MCF 10A (cell line): Measurements from ENCODE around the gene ORAI3. TPM values are rescaled to one million over a fixed set of nuclear protein-coding genes. Genes with fewer than 3 reads are reported as not detected.
A peak's percentile ranks its signal among the peaks of the same experiment; 100 is the strongest.
"Not testable (repeated sequence)": the region's sequence is repeated elsewhere in the genome, so short reads cannot be mapped to it uniquely, and the experiment has no call there.

Source experiments
- BruUV-seq: library from RNA; stranded (reverse); fragments of 400-500 nt; replicated peaks from 2 replicates; lab custom pipeline; 2021; lab: Mats Ljungman, UMichigan
- CTCF ChIA-PET: fragments of 300-600 bp; sonication (Branson Sonifier 250); formaldehyde crosslinking; extraction: SDS; loops from one replicate; lab custom pipeline; 2021; ENCODE audit warnings: antibody characterized with exemption, inconsistent platforms; lab: Yijun Ruan, JAX
- POLR2A ChIA-PET: fragments of 300-600, 350-650 bp; sonication (Branson Sonifier 250); formaldehyde crosslinking; extraction: SDS; loops from one replicate; lab custom pipeline; 2020; ENCODE audit warnings: antibody characterized with exemption, inconsistent platforms; lab: Yijun Ruan, JAX
- DNase-seq: peaks from one replicate; pipeline ENCODE4 v3.0.0-alpha.2; 2018; ENCODE audit not compliant: unreplicated experiment
- H3K27ac Mint-ChIP-seq: one replicate; pipeline ENCODE4 v1.8.0; 2022; ENCODE audit warnings: mild to moderate bottlenecking, low read depth, mixed read lengths; ENCODE audit not compliant: unreplicated experiment
- H3K27me3 Mint-ChIP-seq: one replicate; pipeline ENCODE4 v1.8.0; 2022; ENCODE audit warnings: mixed read lengths; ENCODE audit not compliant: insufficient read depth, unreplicated experiment
- H3K36me3 Mint-ChIP-seq: one replicate; pipeline ENCODE4 v1.8.0; 2022; ENCODE audit warnings: mild to moderate bottlenecking, moderate library complexity, mixed read lengths; ENCODE audit not compliant: insufficient read depth, unreplicated experiment
- H3K4me1 Mint-ChIP-seq: one replicate; pipeline ENCODE4 v1.8.0; 2022; ENCODE audit warnings: mixed read lengths; ENCODE audit not compliant: insufficient read depth, unreplicated experiment
- H3K4me3 Mint-ChIP-seq: one replicate; pipeline ENCODE4 v1.8.0; 2022; ENCODE audit warnings: mild to moderate bottlenecking, moderate library complexity, mixed read lengths; ENCODE audit not compliant: unreplicated experiment
- H3K9me3 Mint-ChIP-seq: one replicate; pipeline ENCODE4 v1.8.0; 2022; ENCODE audit warnings: mixed read lengths; ENCODE audit not compliant: unreplicated experiment
- intact Hi-C: fragments of 100-400 bp; cut with micrococcal nuclease; formaldehyde crosslinking; loops from 2 replicates; pipeline ENCODE4 v1.14.1; 2022
- total RNA-seq: library from RNA; stranded (reverse); gene quantifications from 2 replicates; pipeline ENCODE4 v1.2.3, GENCODE V29; 2022
- TF ChIP-seq, protein P1 (sequence below): fragments of 200-600 bp; IDR thresholded peaks from one replicate; pipeline ENCODE4 v1.8.0; 2022; ENCODE audit warnings: antibody characterized with exemption, mild to moderate bottlenecking; ENCODE audit not compliant: unreplicated experiment

The ORAI3 gene
- total RNA-seq, 1 experiment from 2014 or later: 16.2 TPM

DNA sequence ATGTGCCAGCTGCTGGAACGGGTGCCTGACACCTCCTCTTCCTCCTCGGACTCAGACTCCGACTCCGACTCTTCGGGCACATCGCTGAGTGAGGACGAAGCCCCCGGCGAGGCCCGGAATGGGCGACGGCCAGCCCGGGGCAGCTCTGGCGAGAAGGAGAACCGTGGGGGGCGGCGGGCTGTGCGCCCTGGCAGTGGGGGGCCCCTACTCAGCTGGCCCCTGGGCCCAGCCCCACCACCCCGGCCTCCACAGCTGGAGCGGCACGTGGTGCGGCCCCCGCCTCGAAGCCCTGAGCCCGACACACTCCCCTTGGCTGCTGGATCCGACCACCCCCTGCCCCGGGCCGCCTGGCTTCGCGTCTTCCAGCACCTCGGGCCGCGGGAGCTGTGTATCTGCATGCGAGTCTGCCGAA, 18.7 kb upstream of the ORAI3 start:
- CTCF ChIA-PET: no interaction called here
- Mint-ChIP-seq H3K27ac (no peak overlapping the region), H3K27me3 (no peaks in the 10 kb centered on the region), H3K4me3 (no peak overlapping the region), H3K36me3 (peaks cover 44% of the 10 kb centered on the region), H3K9me3 (no peaks in the 10 kb centered on the region), H3K4me1 (peaks cover 6% of the 10 kb centered on the region)
- POLR2A ChIA-PET: no interaction called here
- no peak for DNase-seq
- intact Hi-C loops: no loop called here
- BruUV-seq: no TSS peak
- TF ChIP-seq, protein P1, sequence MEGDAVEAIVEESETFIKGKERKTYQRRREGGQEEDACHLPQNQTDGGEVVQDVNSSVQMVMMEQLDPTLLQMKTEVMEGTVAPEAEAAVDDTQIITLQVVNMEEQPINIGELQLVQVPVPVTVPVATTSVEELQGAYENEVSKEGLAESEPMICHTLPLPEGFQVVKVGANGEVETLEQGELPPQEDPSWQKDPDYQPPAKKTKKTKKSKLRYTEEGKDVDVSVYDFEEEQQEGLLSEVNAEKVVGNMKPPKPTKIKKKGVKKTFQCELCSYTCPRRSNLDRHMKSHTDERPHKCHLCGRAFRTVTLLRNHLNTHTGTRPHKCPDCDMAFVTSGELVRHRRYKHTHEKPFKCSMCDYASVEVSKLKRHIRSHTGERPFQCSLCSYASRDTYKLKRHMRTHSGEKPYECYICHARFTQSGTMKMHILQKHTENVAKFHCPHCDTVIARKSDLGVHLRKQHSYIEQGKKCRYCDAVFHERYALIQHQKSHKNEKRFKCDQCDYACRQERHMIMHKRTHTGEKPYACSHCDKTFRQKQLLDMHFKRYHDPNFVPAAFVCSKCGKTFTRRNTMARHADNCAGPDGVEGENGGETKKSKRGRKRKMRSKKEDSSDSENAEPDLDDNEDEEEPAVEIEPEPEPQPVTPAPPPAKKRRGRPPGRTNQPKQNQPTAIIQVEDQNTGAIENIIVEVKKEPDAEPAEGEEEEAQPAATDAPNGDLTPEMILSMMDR: no peak

DNA sequence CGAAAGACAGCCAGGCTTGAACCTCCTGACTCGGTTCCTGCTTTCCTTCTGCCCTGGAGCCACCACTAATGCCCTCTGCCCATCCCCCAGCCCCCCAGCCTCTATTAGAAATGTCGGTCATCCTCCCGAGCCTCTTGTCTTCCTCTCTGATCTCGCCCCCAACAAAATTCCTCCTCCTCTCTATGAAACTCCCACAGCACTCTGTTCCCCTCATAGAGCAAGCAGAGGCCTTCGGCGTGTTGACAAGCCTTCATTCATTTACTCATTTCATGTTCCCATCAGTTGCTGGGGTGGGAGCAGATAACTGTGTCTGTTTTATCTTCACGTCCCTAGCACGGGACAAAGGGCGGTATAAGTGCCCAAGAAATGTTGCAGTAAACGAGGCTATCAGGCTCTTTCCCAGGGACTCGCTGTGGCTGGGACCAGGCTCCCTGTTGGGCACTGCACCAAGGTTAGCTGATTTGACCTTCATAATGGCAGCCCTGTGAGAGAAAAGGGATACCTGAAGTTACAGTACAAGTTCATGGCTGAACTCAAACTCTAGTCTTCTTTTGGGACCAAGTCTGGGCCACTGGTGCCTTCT, 17.7 kb upstream of the ORAI3 start:
- H3K36me3 Mint-ChIP-seq: peaks cover 45% of the 10 kb centered on the region
- no TSS peak for BruUV-seq
- ChIA-PET POLR2A (interaction anchor here (1.1 kb wide), 1 partner anchor 9 kb away, joined by 3 read pairs; no protein-coding TSS in a partner anchor), CTCF (interaction anchor here (0.6 to 2.9 kb wide), 2 partner anchors 11 to 80 kb away, joined by 3 to 16 read pairs; no protein-coding TSS in a partner anchor)
- intact Hi-C loops: no loop called here
- TF ChIP-seq, protein P1: no peak
- H3K4me1 Mint-ChIP-seq: peaks cover 1% of the 10 kb centered on the region
- no peaks in the 10 kb centered on the region for H3K9me3 Mint-ChIP-seq
- H3K4me3 Mint-ChIP-seq: no peak overlapping the region
- no peak overlapping the region for H3K27ac Mint-ChIP-seq
- DNase-seq: no peak
- no peaks in the 10 kb centered on the region for H3K27me3 Mint-ChIP-seq

DNA sequence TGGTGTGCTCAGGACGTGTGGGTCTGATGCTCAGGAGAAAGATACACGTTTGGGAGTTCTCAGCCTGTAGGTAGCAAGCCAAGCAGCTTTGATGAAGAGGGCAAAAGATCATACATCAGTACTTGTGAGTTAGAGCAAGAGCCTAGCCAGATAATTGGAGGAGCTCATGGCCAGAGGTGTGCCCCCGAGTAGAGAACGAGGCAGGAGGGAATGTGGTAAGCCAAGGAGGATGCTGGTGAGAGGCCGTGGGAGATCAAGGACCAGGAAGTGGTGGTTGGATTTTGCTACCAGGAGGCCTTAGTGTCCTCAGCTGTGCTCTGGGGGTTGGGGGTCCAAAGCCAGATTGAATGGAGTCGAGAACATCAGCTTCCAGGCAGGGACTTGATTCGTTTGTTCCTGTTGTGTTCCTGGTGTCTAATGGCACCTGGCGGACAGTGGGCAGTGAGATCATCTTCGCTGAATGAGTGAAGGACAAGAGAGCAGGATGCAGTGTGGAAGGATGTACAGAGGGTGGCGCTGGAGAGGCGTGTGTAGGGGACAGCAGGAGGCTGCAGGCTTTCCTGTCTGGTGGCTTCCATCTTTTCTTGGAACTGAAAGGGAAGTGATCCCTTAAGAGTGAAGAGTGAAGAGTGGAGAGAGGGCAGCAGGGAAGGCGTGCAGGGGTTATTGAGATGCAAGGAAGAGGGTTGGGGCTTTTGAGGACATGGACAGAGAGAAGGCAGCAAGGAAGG, 13.9 kb upstream of the ORAI3 start:
- Mint-ChIP-seq H3K27me3 (no peaks in the 10 kb centered on the region), H3K4me3 (no peak overlapping the region), H3K27ac (no peak overlapping the region), H3K4me1 (peaks cover 7% of the 10 kb centered on the region), H3K9me3 (no peaks in the 10 kb centered on the region), H3K36me3 (peaks cover 59% of the 10 kb centered on the region)
- intact Hi-C loops: no loop called here
- TF ChIP-seq, protein P1: peak; percentile 48
- peak; percentile 45 for DNase-seq
- CTCF ChIA-PET: interaction anchor here (0.6 to 1.3 kb wide), 9 partner anchors 9 to 240 kb away, joined by 3 to 7 read pairs (median 4); no protein-coding TSS in a partner anchor
- POLR2A ChIA-PET: interaction anchor here (0.9 to 1.2 kb wide), 2 partner anchors 10 to 14 kb away, joined by 3 to 5 read pairs; partner anchors contain the start of gene ORAI3
- no TSS peak for BruUV-seq

DNA sequence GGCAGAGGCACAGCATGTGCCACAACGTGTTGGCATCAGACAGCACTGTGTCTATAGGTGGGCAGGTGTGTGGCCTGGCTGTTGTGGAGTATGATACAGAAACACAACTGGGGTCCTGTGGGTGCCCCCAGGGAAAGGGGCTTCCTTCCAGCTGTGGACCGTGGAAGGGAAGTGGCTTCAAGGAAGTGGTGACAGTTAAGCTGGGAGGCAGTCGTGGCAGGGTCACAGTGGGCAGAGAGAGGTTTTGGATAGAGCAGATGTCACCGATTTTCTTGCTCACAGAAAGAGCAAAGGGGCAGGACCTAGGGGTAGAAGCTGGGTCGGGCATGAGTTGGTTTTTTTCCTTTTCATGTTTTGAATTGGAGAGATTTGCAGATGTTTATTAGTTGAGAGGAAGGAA, 11.2 kb upstream of the ORAI3 start:
- no peak overlapping the region for H3K4me3 Mint-ChIP-seq
- ChIA-PET CTCF (interaction anchor here (0.6 to 5.8 kb wide), 5 partner anchors 36 to 507 kb away, joined by 3 to 39 read pairs (median 3); no protein-coding TSS in a partner anchor), POLR2A (interaction anchor here (0.6 to 0.7 kb wide), 2 partner anchors 190 to 226 kb away, joined by 3 to 4 read pairs; partner anchors contain the start of gene PHKG2)
- no TSS peak for BruUV-seq
- no peaks in the 10 kb centered on the region for H3K9me3 Mint-ChIP-seq
- no peaks in the 10 kb centered on the region for H3K27me3 Mint-ChIP-seq
- peaks cover 65% of the 10 kb centered on the region for H3K36me3 Mint-ChIP-seq
- intact Hi-C loops: no loop called here
- peaks cover 22% of the 10 kb centered on the region for H3K4me1 Mint-ChIP-seq
- no peak for DNase-seq
- no peak overlapping the region for H3K27ac Mint-ChIP-seq
- TF ChIP-seq, protein P1: no peak

DNA sequence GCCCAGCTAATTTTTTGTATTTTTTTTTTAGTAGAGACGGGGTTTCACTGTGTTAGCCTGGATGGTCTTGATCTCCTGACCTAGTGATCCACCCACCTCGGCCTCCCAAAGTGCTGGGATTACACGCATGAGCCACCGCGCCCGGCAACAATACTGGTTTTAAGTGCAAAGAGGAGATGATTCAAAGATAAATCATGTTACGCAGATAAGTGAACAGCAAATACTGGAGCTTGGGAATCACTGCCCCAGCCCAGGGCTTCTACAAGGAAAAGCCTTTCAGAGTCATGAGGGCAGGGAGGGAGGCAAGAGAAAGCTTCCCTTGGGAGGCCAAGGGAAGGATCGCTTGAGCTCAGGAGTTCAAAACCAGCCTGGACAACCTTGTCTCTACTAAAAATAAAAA, 9.3 kb upstream of the ORAI3 start:
- intact Hi-C loops, BruUV-seq, H3K9me3 Mint-ChIP-seq, H3K4me3 Mint-ChIP-seq, H3K27ac Mint-ChIP-seq, H3K27me3 Mint-ChIP-seq, DNase-seq: not testable (repeated sequence)
- ChIA-PET POLR2A (interaction anchor here (0.7 to 3.3 kb wide), 13 partner anchors 8 to 520 kb away, joined by 3 to 34 read pairs (median 3); partner anchors contain the start of genes ARMC5 and ORAI3), CTCF (interaction anchor here (0.6 to 6.2 kb wide), 8 partner anchors 13 to 519 kb away, joined by 3 to 67 read pairs (median 4); no protein-coding TSS in a partner anchor)
- H3K4me1 Mint-ChIP-seq: peaks cover 22% of the 10 kb centered on the region
- H3K36me3 Mint-ChIP-seq: peaks cover 62% of the 10 kb centered on the region
